IMR-90 (cell line): ENCODE data around the gene DSE. TPM values are rescaled to one million over a fixed set of nuclear protein-coding genes. Genes with fewer than 3 reads are reported as not detected.

Experiments used
- ATAC-seq: fragments of 200-7000 bp; cut with Tn5 transposase; 2 replicates; pipeline ENCODE4 v1.9.1; 2020; ENCODE audit warnings: low read depth, mild to moderate bottlenecking, moderate library complexity
- BruUV-seq: library from RNA; stranded (reverse); fragments of 400-500 nt; replicated peaks from 2 replicates; lab custom pipeline; 2021; lab: Mats Ljungman, UMichigan
- CTCF ChIA-PET: fragments of 300-600 bp; formaldehyde crosslinking; extraction: SDS; loops from one replicate; lab custom pipeline; 2021; ENCODE audit warnings: antibody characterized with exemption; lab: Yijun Ruan, JAX
- POLR2A ChIA-PET: fragments of 300-600 bp; sonication (Branson Sonifier 250); formaldehyde crosslinking; loops from one replicate; lab custom pipeline; 2022; ENCODE audit warnings: antibody characterized with exemption; ENCODE audit not compliant: unreplicated experiment; lab: Charles Lee
- DNase-seq: peaks from one replicate; pipeline ENCODE4 v3.0.0; 2013
- H2AFZ ChIP-seq: replicated peaks from 2 replicates; pipeline ENCODE3; 2013; ENCODE audit warnings: low read length, mild to moderate bottlenecking; ENCODE audit not compliant: poor library complexity
- H2AK5ac ChIP-seq: 2 replicates; pipeline ENCODE4 v1.6.1; 2013; ENCODE audit warnings: low read depth, low read length, inconsistent platforms
- H2AK9ac ChIP-seq: replicated peaks from 2 replicates; pipeline ENCODE3; 2013; ENCODE audit warnings: mild to moderate bottlenecking, low read depth, low read length, moderate library complexity; ENCODE audit not compliant: poor library complexity
- H2BK120ac ChIP-seq: 2 replicates; pipeline ENCODE4 v1.6.1; 2013; ENCODE audit warnings: low read depth, low read length, inconsistent platforms
- H2BK15ac ChIP-seq: 3 replicates; pipeline ENCODE4 v1.6.1; 2013; ENCODE audit warnings: low read depth, low read length, inconsistent platforms
- H2BK20ac ChIP-seq: 2 replicates; pipeline ENCODE4 v1.6.1; 2013; ENCODE audit warnings: low read depth, mild to moderate bottlenecking, inconsistent platforms, low read length, moderate library complexity
- H2BK5ac ChIP-seq: 2 replicates; pipeline ENCODE4 v1.6.1; 2013; ENCODE audit warnings: mild to moderate bottlenecking, low read depth, low read length, inconsistent platforms; ENCODE audit not compliant: poor library complexity, severe bottlenecking
- H3K14ac ChIP-seq: replicated peaks from 2 replicates; pipeline ENCODE4 v1.6.1; 2013; ENCODE audit warnings: low read depth, low read length, inconsistent platforms
- H3K18ac ChIP-seq: 2 replicates; pipeline ENCODE4 v1.6.1; 2013; ENCODE audit warnings: low read depth, low read length, control low read depth
- H3K23ac ChIP-seq: 2 replicates; pipeline ENCODE4 v1.6.1; 2013; ENCODE audit warnings: low read depth, low read length, inconsistent platforms
- H3K27ac ChIP-seq: 2 replicates; pipeline ENCODE4 v1.5.1; 2013; ENCODE audit warnings: mild to moderate bottlenecking, control low read depth, low read length; ENCODE audit not compliant: insufficient read depth
- H3K27me3 ChIP-seq: 2 replicates; pipeline ENCODE4 v1.6.1; 2013; ENCODE audit warnings: low read length; ENCODE audit not compliant: control insufficient read depth, insufficient read depth
- H3K36me3 ChIP-seq: 2 replicates; pipeline ENCODE4 v1.6.1; 2013; ENCODE audit warnings: low read length, mixed read lengths; ENCODE audit not compliant: control insufficient read depth, insufficient read depth
- H3K4ac ChIP-seq: 2 replicates; pipeline ENCODE4 v1.6.1; 2013; ENCODE audit warnings: low read depth, low read length, inconsistent platforms
- H3K4me1 ChIP-seq: 2 replicates; pipeline ENCODE4 v1.6.1; 2013; ENCODE audit warnings: low read length, mixed read lengths; ENCODE audit not compliant: control insufficient read depth, insufficient read depth
- H3K4me2 ChIP-seq: 2 replicates; pipeline ENCODE4 v1.6.1; 2013; ENCODE audit warnings: low read depth, mild to moderate bottlenecking, control low read depth, low read length, moderate library complexity
- H3K4me3 ChIP-seq: 2 replicates; pipeline ENCODE4 v1.5.1; 2013; ENCODE audit warnings: low read depth, mild to moderate bottlenecking, control low read depth, low read length, moderate library complexity; ENCODE audit not compliant: insufficient read depth
- H3K56ac ChIP-seq: 2 replicates; pipeline ENCODE4 v1.6.1; 2013; ENCODE audit warnings: low read length, inconsistent platforms; ENCODE audit not compliant: insufficient read depth; ENCODE audit errors: extremely low read depth
- H3K79me1 ChIP-seq, 2 experiments: 2 replicates each; pipeline ENCODE4 v1.6.1; 2013; ENCODE audit warnings: low read length in 2 of 2, inconsistent platforms in 1 of 2, low read depth in 1 of 2
- H3K9ac ChIP-seq: 2 replicates; pipeline ENCODE4 v1.6.1; 2013; ENCODE audit warnings: low read depth, low read length, control low read depth
- H3K9me1 ChIP-seq: 2 replicates; pipeline ENCODE4 v1.6.1; 2013; ENCODE audit warnings: low read length, inconsistent platforms; ENCODE audit not compliant: insufficient read depth
- H3K9me3 ChIP-seq: 2 replicates; pipeline ENCODE4 v1.6.1; 2013; ENCODE audit warnings: low read length; ENCODE audit not compliant: control insufficient read depth, insufficient read depth
- H4K20me1 ChIP-seq: 2 replicates; pipeline ENCODE4 v1.6.1; 2013; ENCODE audit warnings: low read length, inconsistent platforms; ENCODE audit not compliant: insufficient read depth
- H4K5ac ChIP-seq: 2 replicates; pipeline ENCODE4 v1.6.1; 2013; ENCODE audit warnings: mild to moderate bottlenecking, low read depth, low read length, control low read depth
- H4K8ac ChIP-seq, 2 experiments: 2 replicates each; pipeline ENCODE4 v1.6.1; 2013; ENCODE audit warnings: low read depth in 2 of 2, low read length in 2 of 2, control low read depth in 1 of 2, inconsistent platforms in 1 of 2
- H4K91ac ChIP-seq: 2 replicates; pipeline ENCODE4 v1.6.1; 2013; ENCODE audit warnings: low read depth, low read length, inconsistent platforms; ENCODE audit not compliant: insufficient read depth
- CEBPB ChIP-seq: IDR thresholded peaks from 2 replicates; pipeline ENCODE4 v1.6.1; 2012; ENCODE audit warnings: low read depth, low read length, improper control_type of control experiment
- NFE2L2 ChIP-seq: fragments of 150-350 bp; IDR thresholded peaks from 2 replicates; pipeline ENCODE4 v1.6.1; 2016; ENCODE audit warnings: low read depth, mild to moderate bottlenecking, low read length
- WGBS, 2 experiments: methylation state at CpG; one replicate each; pipeline versions ENCODE4 v1.1.5 to v1.1.7; 2013; ENCODE audit warnings: missing lambda C conversion rate in 2 of 2; ENCODE audit not compliant: insufficient read length in 1 of 2; ENCODE audit errors: extremely low coverage in 2 of 2; 5-methylcytosine and 5-hydroxymethylcytosine counted together
- dilution Hi-C: fragments of 300-500 bp; cut with HindIII; formaldehyde crosslinking; loops from one replicate; pipeline ENCODE4 v1.14.3; 2018; ENCODE audit warnings: low sequenced_read_pairs; ENCODE audit not compliant: unreplicated experiment
- in situ Hi-C: fragments of 300-500 bp; cut with MboI; formaldehyde crosslinking; loops from 3 replicates; pipeline ENCODE4 v1.14.3; 2019; ENCODE audit warnings: low sequenced_read_pairs, inconsistent platforms, mixed read lengths
- intact Hi-C: fragments of 100-400 bp; cut with micrococcal nuclease; formaldehyde crosslinking; loops from 2 replicates; pipeline ENCODE4 v1.10.0; 2022
- polyA plus RNA-seq, 3 experiments: library from polyadenylated mRNA; depleted of rRNA; stranded (reverse); fragments of >200 nt; gene quantifications; 2 replicates each; pipeline ENCODE4 v1.2.3, GENCODE V29; 2012; ENCODE audit warnings: low replicate concordance in 1 of 3
- total RNA-seq: library from RNA; depleted of rRNA; stranded (reverse); fragments of >200 nt; gene quantifications from 2 replicates; pipeline ENCODE4 v1.2.3, GENCODE V29; 2012

DSE gene
- total and polyA plus RNA-seq, 2 of the 4 experiments (the other 2 are of a cell fraction): 48.0 to 154 TPM

- Histone ChIP-seq H3K9me1 (peaks cover 23% of the 10 kb centered on the region), H2BK20ac (no peak overlapping the region), H4K8ac (no peak overlapping the region), H3K9ac (no peak overlapping the region), H3K23ac (no peak overlapping the region), H3K56ac (no peak overlapping the region), H3K4me1 (peaks cover 9% of the 10 kb centered on the region), H3K18ac (no peak overlapping the region), H3K79me1 (peaks cover 5 to 12% of the 10 kb centered on the region in 2 experiments; a peak in 3 of 4 replicates), H3K27ac (no peak overlapping the region), H2AFZ (no peak overlapping the region), H3K4ac (no peak overlapping the region), H2BK15ac (no peak overlapping the region), H2BK120ac (no peak overlapping the region), H2BK5ac (peak overlapping the region; percentile 92), H2AK9ac (no peak overlapping the region), H3K27me3 (no peaks in the 10 kb centered on the region), H2AK5ac (no peak overlapping the region), H3K9me3 (no peaks in the 10 kb centered on the region), H3K4me2 (no peak overlapping the region), H4K91ac (no peak overlapping the region), H3K14ac (no peak overlapping the region), H3K4me3 (no peak overlapping the region), H4K5ac (no peak overlapping the region), H4K20me1 (peaks cover 3% of the 10 kb centered on the region; the same call in 1 of the 2 replicates), H3K36me3 (no peaks in the 10 kb centered on the region; the same call in 1 of the 2 replicates)
- BruUV-seq: no TSS peak
- DNase-seq (no peak), ATAC-seq (no peak)
- 0 out of 2 replicates have a peak, but pooled peaks have one; percentile 7 for TF ChIP-seq CEBPB
- no peak for TF ChIP-seq NFE2L2
- CTCF ChIA-PET: interaction anchor here (0.7 to 2.8 kb wide), 2 partner anchors 156 to 159 kb away, joined by 3 to 12 read pairs; no protein-coding TSS in a partner anchor
- no CpG with 5 or more reads among the region's 1 CpG for WGBS, 2 experiments
- POLR2A ChIA-PET: no interaction called here
- in situ Hi-C loops (loop anchor here (25.0 kb wide), 1 partner anchor 159 kb away; the partner anchor contains the start of gene TSPYL1), dilution Hi-C loops (no loop called here), intact Hi-C loops (loop anchor here (2.0 to 5.0 kb wide), 2 partner anchors 76 to 116 kb away; partner anchors contain the start of gene DSE)
Observed at GRCh38 chr6:116446399-116446798, 75.7 kb downstream of the DSE start.
